GM18868 (cell line): ENCODE measurements around the gene TNS1.

ENCODE experiments used
- ATAC-seq: cut with Tn5 transposase; IDR thresholded peaks from one replicate; pipeline ENCODE4 v1.9.1; 2021; ENCODE audit warnings: mild to moderate bottlenecking, moderate library complexity; ENCODE audit not compliant: unreplicated experiment

The TNS1 gene

GRCh38 chr2:217880287-217880889 is 122.4 kb downstream of the TNS1 start:
- ATAC-seq: no peak

- no peak for ATAC-seq
These were observed 123.7 kb downstream of the TNS1 start for GRCh38 chr2:217878915-217879590.

DNA sequence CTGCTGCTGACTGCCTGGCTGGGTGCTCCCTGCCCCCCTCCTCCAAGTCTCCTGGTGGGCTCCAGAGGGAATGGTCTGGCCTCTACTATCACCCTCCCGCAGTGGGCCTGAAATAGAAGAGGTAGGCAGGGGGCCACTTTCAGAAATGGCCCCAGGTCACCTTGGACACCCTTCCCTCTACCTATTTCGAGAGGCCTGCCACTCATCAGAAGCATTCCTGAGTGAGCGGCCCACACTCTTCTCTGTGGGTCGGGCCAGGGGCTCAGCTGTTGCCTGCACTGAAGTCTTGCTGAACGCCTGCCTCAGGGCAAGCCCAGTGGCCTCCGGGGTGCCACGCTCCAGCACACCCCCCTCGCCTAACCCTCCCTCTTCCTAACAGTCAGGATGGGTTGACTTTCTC is 124.9 kb downstream of the TNS1 start:
- ATAC-seq: no peak

GRCh38 chr2:217876253-217876570 is 126.6 kb downstream of the TNS1 start:
- ATAC-seq: no peak

DNA sequence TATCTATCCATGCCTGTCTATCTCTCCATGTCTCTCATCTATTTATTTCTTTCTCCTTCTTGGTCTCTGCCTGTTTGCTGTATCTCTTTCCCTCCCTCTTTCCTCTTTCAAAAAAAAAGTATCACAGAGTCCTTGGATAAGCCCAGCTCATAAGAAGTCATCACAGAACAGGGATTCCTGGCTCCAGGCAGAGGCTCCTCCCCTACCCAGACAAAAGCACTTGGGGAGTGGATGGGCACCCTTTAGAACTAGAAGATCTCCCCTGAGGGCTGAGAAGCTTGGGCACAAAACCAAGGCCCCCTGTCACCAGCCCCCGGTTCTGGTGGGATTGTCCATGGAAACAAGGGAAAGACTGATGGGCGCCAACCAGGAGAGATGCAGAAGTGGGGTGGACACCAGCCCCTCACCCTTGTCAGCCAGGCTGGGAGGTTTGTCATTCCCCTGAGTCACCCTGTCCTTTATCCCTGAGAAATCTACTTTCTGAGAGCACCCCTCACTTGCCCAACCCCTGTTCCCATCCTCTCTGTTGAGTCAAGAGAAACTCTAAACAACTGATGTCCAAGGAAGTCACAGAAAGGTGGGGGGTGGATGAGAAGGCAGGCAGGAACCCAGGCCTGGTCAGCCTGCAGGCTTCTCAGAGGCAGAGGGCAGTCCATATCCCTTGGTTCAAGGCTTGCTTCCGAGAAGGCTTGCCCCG is 127.1 kb downstream of the TNS1 start:
- no peak for ATAC-seq

DNA sequence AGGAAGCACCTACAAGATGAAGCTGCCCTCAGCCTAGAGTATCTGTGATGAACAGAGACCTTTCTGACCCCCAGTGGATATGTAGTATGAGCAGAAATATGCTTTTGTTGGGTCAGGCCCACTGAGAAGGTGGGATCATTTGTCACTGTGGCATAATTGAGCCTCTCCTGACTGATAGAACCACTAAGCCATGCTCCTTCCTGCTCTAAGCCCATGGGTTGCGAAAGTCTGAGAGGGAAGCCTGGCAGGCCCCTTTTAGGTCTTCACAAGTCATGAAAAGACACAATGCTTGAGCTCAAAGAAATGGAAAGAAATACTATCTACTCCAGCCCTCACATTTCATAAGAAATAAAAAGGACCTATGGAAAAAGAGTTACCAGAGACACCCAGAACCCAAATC is 127.7 kb downstream of the TNS1 start:
- no peak for ATAC-seq

- no peak for ATAC-seq
These were observed 129.4 kb downstream of the TNS1 start for GRCh38 chr2:217873371-217873770.

DNA sequence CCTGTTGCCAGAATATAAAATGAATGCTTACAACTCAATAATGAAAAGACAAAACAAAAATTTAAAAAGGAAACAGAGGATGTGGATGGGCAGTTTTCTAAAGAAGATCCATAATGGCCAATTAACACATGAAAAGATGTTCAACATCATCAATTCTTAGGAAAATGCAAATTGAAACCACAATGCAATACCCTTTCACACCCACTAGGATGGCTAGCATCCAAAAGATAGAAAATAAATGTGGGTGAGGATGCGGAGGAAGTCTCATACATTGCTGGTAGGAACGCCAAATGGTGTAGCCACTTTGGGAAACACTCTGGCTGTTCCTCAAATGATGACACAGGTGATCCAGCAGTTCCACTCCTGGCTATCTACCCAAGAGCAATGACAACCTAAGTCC is 130.5 kb downstream of the TNS1 start:
- no peak for ATAC-seq

DNA sequence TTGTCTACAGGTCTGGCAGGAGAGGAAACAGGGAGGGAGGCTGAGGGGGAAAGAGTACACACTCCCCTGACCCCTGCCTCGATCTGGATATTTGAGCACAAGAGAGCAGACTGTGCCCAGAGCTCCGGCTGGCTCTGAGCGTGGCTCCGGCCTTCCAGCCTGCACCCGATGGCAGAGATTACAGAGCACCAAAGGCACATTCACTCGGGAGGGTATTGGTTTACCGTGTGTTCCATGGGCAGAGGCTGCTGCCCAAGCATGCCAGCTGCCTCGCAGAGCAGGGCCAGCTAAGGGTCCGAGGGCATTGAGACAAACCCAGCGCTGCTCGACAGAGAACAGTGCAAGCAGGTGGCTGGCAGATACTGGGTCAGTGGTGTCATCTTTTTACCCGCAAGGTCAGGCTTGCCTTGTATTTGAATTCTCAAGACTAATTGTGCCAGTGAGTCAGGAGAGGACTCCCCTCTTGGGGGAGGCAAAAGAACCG is 132.2 kb downstream of the TNS1 start:
- no peak for ATAC-seq

DNA sequence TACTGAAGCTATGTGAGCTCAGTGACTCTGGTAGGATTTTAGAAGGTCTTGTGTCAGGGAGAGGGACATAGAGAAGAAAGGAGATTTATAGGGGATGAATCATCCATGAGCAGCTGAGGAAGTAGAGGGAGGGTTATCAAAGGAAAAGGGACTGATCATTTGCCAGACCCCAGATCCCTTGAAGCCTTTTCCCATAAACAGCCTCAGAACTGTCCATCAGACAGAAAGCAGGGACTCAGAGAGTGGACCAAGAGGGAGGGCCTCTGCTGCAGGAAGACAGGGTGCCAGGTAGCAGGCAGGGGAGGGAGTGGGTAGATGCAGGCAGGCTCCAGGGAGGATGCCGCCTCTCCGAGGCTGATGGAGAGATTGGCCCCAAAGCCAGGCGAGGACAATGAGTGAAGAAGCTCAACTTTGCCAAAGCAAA is 133.9 kb downstream of the TNS1 start:
- ATAC-seq: no peak

DNA sequence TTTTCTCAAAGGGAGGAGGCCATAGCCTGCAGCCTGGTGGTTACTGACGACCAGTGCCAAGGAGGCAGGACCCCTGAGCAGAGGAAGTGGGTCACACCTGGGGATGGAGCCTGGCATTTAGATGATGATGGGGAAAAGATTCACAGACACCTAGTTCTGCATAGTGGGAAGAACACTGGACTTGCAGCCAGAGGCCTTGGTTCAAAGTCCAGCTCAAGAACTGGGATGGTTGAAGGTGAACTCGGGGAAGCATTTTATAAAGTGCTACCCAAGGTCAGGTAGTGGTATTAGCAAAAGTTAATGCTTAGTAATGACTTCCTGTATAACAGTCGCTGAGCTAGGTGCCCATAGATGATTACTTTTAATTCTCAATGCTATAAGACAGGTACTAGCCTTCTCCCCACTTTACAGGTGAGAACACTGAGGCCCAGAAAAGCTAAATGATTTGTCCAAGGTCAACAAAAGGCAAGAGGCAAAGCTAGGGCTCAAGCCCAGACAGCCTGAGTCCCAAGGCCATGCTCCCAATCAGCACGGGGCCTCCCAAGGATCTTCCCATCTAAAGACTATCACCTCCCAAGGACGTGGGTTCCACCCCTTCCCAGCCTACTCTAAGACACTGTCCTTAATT is 134.4 kb downstream of the TNS1 start:
- no peak for ATAC-seq

- ATAC-seq: no peak
These were observed 136.3 kb downstream of the TNS1 start for GRCh38 chr2:217866457-217866856.

GRCh38 chr2:217864963-217865772 is 137.6 kb downstream of the TNS1 start:
- ATAC-seq: peak; percentile 84

- ATAC-seq: no peak
These were observed 138.9 kb downstream of the TNS1 start for GRCh38 chr2:217863883-217864282.

DNA sequence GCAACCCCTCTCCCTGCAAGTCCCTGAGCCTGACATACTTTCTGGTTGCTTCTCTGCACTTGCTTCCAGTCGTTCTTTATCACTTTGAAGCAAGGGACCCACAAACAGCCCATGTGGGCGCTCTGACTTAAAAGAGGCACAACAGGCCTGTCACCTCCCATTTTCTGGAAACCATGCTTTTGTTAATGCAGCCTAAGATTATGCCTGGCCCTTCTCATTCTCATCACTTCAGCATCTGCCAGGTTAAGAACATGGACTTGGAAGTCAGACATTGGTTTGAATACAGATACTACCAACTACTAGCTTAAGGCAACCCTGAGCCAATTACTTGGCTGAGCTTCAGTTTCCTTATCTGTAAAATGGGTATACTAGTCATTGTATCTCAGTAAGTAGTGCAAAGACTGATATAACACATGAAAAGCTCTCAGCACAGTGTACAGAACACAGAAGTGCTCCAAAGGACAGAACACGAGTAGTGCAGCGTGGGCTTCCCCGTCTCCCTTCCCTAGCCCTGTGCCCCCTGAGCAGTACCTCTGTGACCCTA is 141.4 kb downstream of the TNS1 start:
- ATAC-seq: no peak

GRCh38 chr2:217859926-217860325 is 142.9 kb downstream of the TNS1 start:
- ATAC-seq: no peak

DNA sequence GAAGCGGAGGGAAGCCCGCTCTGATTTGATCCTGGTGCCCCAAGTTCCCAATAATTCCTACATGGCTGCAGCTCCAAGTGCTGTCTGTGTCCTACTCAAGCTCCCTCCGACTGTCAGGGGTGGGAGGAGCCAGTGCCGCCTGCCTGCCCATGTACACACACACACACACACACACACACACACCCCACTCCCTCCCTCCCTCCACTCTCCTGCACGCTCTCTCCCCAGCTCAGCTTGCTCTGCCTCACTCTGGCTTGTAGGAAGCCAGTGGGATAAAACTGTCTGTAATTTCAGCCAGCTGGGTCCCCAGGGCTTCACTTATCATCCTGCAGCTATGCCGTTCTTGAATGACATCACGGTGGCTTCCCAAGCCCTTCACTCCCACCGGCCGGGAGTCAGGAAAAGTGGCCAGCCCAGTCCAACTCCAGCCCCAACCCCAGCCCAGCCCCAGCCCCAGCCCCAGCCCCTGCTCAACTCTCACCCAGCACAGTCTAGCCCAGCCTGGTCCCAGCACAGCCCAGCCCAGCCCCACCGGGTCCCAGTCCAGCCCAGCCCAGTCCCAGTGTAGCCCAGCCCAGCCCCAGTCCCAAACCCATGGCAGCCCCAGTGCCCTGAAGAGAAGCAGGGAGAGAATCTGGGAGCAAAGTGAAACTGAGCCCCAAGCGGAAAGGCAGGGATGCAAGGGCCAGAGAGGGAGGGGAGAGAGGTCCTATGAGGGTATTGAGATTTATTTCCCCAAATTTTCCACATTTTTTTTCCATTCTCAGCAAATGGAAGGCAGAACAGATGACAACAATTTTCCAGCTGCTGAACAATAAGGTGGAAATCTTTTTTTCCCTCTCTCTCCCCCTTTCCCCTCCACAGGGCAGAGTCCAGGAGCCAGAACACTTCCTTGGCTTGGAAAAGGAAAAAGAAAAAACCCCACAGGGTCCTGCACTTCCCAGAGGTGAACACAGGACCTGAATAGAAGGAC is 144.0 kb downstream of the TNS1 start:
- no peak for ATAC-seq

DNA sequence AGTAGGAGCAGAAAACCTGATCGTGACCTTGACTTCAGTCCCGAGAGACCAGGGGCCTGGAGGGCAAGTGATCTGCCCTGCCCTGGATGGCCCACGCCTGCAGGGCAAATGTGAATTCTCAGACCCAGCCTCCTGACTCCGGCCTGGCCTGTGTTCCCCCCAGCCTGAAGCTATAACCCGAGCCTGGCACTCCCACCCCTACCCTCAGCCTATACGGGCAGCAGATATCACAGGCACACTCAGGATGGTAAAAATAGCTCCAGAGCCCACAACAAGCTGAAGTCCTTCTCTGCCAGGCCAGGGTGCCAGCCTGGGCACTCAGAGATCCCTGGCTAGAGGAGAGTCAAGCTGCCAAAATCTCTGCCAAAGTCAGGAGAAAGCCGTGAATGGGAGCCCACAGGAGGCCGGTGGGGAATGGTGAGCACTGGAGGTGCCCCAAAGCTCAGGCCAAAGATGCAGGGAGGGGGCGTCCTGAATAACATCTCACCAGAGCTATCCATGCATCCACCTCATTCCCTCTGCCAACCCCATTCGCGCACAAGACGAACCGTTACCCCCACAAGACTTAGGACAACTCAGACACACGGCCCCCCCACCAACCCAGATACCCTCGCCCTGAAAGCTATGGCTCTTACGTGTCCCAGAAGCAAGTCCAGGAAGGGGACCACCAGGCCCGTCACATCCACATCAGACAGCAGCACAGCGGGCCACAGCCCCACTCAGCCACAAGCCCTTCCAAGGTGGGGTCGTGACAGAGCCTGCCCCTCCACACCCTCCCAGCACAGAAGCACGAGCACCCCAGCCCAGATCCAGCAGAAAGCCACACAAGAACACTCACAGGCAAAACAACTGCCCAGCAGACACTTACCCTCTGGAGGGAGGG is 144.9 kb downstream of the TNS1 start:
- ATAC-seq: no peak

DNA sequence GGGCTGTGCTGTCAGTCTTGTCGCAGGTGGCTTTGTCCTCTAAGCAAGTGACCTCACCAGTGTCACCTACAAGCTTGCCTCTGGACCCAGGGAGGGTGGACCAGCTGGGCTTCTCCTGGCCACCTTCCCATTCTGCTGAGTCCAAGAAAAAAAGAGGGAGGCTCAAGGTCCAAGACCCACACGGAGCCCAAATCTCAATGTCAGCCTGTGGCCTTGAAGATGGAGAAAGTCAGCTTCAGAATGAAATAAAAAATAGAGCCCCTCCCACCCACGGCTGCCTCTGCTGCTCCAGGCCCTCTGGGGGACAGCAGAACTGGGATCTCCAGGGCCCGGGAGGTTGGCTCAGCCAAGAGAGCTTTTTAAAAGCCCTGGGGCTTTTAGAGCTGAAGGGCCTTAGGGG is 145.9 kb downstream of the TNS1 start:
- no peak for ATAC-seq
